Psoas muscle (tissue), 8 donors: ENCODE measurements around the gene WNT3. TPM values are rescaled to one million over a fixed set of nuclear protein-coding genes. Genes with fewer than 3 reads are reported as not detected.

ENCODE experiments used
- ATAC-seq, 4 donors: fragments of 200-7000 bp; cut with Tn5 transposase; one replicate each; pipeline ENCODE4 v1.9.1; 2020; ENCODE audit warnings: moderate library complexity in 3 of 4, mild to moderate bottlenecking in 2 of 4
- DNase-seq, 2 donors: peaks; one replicate each; pipeline ENCODE4 v3.0.0-alpha.2; 2020
- H3K27ac ChIP-seq: fragments of 200-600 bp; one replicate; pipeline ENCODE4 v1.8.0; 2022
- H3K27me3 ChIP-seq, 3 donors: fragments of 200-600 bp in 1 of 3; one replicate each; pipeline versions ENCODE4 v1.6.1 to v1.8.0; 2013 to 2022; ENCODE audit warnings: low read length in 2 of 3, mild to moderate bottlenecking in 2 of 3, moderate library complexity in 1 of 3; ENCODE audit not compliant: insufficient read depth in 3 of 3
- H3K36me3 ChIP-seq, 2 donors: fragments of 200-600 bp in 1 of 2; one replicate each; pipeline versions ENCODE4 v1.6.1 to v1.8.0; 2013 to 2022; ENCODE audit warnings: low read depth in 1 of 2, mild to moderate bottlenecking in 1 of 2, moderate library complexity in 1 of 2; ENCODE audit not compliant: insufficient read depth in 1 of 2
- H3K4me1 ChIP-seq: fragments of 200-600 bp; one replicate; pipeline ENCODE4 v1.8.0; 2022
- H3K4me3 ChIP-seq: fragments of 200-600 bp; one replicate; pipeline ENCODE4 v1.8.0; 2022; ENCODE audit warnings: mild to moderate bottlenecking
- H3K9me3 ChIP-seq: fragments of 200-600 bp; one replicate; pipeline ENCODE4 v1.8.0; 2022
- WGBS, 3 donors: extraction: QIAGEN DNeasy Blood & Tissue Kit; methylation state at CpG; one replicate each; pipeline versions ENCODE4 v1.1.6 to v1.1.7; 2013; 5-methylcytosine and 5-hydroxymethylcytosine counted together
- intact Hi-C, 2 donors: fragments of 100-400 bp; cut with DNase I; formaldehyde crosslinking; loops; one replicate each; pipeline versions ENCODE4 v1.11.0 to v1.14.2; 2022
- polyA plus RNA-seq, 3 donors: library from polyadenylated mRNA; stranded (reverse); fragments of 200-250 nt; gene quantifications; one replicate each; pipeline ENCODE4 v1.2.3, GENCODE V29; 2013
- total RNA-seq, 4 donors: library from RNA; stranded (reverse); fragmentation: NEBNext Ultra II Directional in 2 of 4; extraction: Animal tissue kit (Norgen Biotek cat#: 25700) in 2 of 4; gene quantifications; one replicate each; pipeline versions ENCODE4 v1.2.1 to v1.2.4, GENCODE V29; 2021 to 2023
- TF ChIP-seq, protein P1 (sequence below): fragments of 200-600 bp; IDR thresholded peaks from one replicate; pipeline ENCODE4 v1.8.0; 2022; ENCODE audit warnings: antibody characterized with exemption
- donor health status: healthy with polysubstance abuse.
- donor health status: DM: no; HTN: no; CAD: no; lungs with moderate emphysema.
- donor health status: Bipolar disorder and iron deficiency.
- donor health status: healthy.
- donor health status: DM: yes; HTN: yes; CAD: no.
- donor health status: DM: no; HTN: no; CAD: no.
- donor health status: DM: no; HTN: no; CAD: no.
- donor health status: DM: yes; HTN: yes; CAD: no.

WNT3 gene
- total and polyA plus RNA-seq, 7 donors = 0.06 to 0.36 (median 0.10) TPM; not detected in 2

DNA sequence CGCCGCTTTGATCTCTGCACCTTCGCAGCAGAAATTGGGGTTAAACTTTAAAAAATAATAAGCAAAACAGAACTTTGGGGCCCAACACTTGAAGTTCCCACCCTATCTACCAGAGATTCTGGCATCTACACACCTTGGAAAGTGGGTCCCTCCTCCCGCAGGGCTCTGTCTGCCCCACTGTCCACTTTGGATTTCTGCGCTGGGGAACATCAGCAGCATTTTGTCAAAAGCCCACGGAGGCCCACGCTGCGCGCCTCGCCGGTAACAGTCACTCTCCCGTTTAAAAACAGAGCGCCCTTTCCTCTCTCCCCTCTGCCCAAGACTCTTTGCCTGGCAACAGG, 32.2 kb upstream of the WNT3 start:
- no peak overlapping the region for H3K27ac ChIP-seq
- H3K27me3 ChIP-seq = peaks cover 0 to 77% (median 24%) of the 10 kb centered on the region in 3 donors
- no peaks in the 10 kb centered on the region for H3K9me3 ChIP-seq
- H3K36me3 ChIP-seq = no peaks in the 10 kb centered on the region
- H3K4me1 ChIP-seq = peaks cover 5% of the 10 kb centered on the region
- intact Hi-C loops = no loop called here
- TF ChIP-seq, protein P1, sequence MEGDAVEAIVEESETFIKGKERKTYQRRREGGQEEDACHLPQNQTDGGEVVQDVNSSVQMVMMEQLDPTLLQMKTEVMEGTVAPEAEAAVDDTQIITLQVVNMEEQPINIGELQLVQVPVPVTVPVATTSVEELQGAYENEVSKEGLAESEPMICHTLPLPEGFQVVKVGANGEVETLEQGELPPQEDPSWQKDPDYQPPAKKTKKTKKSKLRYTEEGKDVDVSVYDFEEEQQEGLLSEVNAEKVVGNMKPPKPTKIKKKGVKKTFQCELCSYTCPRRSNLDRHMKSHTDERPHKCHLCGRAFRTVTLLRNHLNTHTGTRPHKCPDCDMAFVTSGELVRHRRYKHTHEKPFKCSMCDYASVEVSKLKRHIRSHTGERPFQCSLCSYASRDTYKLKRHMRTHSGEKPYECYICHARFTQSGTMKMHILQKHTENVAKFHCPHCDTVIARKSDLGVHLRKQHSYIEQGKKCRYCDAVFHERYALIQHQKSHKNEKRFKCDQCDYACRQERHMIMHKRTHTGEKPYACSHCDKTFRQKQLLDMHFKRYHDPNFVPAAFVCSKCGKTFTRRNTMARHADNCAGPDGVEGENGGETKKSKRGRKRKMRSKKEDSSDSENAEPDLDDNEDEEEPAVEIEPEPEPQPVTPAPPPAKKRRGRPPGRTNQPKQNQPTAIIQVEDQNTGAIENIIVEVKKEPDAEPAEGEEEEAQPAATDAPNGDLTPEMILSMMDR = no peak
- DNase-seq (no peak), ATAC-seq (no peak)
- WGBS, 3 donors = 32 to 34% (median 33%) methylated on average over 13 of the region's 13 CpGs
- H3K4me3 ChIP-seq = peak overlapping the region; percentile 56

DNA sequence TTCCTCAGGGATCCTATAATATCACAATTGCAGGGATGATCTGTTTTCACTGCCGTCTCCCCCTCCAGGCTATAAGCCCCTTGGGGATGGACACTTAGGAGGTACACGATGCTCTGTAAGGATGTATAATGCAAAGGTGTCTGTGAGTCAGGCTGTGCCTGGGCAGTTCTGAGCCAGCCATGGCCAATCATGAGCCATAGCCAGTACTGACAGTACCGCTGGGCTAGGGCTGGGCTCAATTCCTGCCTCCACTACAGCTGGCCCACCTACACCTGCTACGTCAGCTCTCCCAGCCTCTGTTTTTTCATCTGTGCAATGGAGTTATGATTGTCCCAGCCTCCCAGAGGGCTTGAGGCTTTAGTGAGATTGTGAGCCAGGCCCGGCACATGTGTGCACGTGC, 30.0 kb upstream of the WNT3 start:
- intact Hi-C loops = loop anchor here in 1 of 2 donors (10.0 kb wide), 1 partner anchor 146 kb away; no protein-coding TSS in a partner anchor
- WGBS, 3 donors = 56 to 61% (median 60%) methylated on average over 6 of the region's 6 CpGs
- Histone ChIP-seq H3K27me3 (peaks cover 0 to 86% (median 23%) of the 10 kb centered on the region in 3 donors), H3K27ac (no peak overlapping the region), H3K9me3 (no peaks in the 10 kb centered on the region), H3K4me3 (no peak overlapping the region), H3K4me1 (peaks cover 5% of the 10 kb centered on the region), H3K36me3 (no peaks in the 10 kb centered on the region)
- DNase-seq = no peak
- TF ChIP-seq, protein P1 = no peak
- no peak for ATAC-seq

DNA sequence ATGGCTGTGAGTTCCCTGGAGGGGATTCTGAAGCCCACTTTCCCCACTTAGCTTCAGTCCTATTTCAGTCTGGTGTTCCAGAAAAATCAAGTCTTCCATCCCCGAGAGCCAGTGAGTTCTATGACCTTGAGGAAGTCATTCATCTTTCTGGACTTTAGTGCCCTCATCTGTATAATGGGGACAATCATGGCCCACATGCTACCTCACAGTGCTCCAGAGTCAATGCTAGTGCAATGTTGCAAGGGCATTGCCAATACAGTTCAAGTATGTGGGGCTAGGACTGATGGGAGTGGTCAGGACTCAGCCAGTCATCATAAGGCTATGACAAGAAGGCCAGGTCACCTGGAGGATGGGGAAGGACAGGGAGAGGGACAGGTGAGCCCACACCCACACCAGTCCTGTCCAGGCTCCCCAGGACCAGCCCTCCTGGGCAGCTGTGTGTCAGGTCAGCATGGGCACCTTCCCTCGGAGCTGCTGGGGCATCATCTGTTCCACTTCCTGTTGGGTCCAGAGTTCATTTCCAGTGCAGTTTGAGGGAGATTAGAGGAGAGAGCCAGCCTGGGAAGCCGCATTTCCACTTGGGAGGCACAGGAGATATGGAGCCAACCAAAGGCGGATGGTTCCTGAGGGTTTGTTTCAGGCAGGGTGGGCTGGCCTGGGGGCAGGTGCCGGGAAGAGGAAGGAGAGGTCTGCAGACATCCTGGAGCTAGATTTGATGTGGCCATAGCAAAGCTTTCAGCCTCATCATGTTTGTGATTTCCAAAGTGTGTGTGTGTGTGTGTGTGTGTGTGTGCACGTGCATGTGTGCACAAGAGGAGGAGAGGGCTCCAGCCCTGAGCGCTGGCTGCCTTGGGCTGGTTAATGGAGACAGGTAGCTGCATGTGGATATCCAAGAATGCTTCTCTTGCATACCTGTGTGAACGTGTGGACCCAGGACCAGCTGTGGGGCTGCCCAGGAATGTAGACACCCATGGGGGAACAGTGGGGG, 29.0 kb upstream of the WNT3 start:
- DNase-seq = no peak
- Histone ChIP-seq H3K27ac (no peak overlapping the region), H3K4me3 (no peak overlapping the region), H3K27me3 (peaks cover 0 to 86% (median 21%) of the 10 kb centered on the region in 3 donors), H3K9me3 (no peaks in the 10 kb centered on the region), H3K36me3 (no peaks in the 10 kb centered on the region), H3K4me1 (peaks cover 5% of the 10 kb centered on the region)
- intact Hi-C loops = loop anchor here in 1 of 2 donors (10.0 kb wide), 1 partner anchor 147 kb away; no protein-coding TSS in a partner anchor
- WGBS, 3 donors = 52 to 58% (median 56%) methylated on average over 8 of the region's 8 CpGs
- ATAC-seq = no peak
- TF ChIP-seq, protein P1 = no peak

DNA sequence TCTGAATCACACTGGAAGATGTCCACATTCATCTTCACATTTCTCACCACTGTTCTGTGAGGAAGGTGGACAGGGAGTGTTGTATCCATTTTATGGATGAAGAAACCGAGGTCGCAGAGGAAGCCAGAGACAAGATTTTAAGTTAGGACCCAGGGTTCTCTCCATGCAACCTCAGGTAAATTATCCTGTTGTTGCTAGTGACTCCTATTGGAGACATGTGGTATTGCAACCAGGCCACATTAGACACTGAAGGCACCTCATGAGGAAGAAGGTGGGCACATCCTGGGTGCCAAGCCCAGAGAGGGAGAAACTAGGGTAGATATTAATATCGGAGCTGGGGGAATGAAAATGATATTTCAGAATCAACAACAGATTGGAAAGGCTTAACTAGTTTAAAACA, 24.3 kb upstream of the WNT3 start:
- no peak for ATAC-seq

More for the DNA sequence above, 24.3 kb upstream of the WNT3 start:
- Histone ChIP-seq H3K36me3 (no peaks in the 10 kb centered on the region), H3K9me3 (no peaks in the 10 kb centered on the region), H3K27ac (no peak overlapping the region), H3K27me3 (peaks cover 0 to 60% (median 8%) of the 10 kb centered on the region in 3 donors), H3K4me1 (no peaks in the 10 kb centered on the region), H3K4me3 (no peak overlapping the region)
- WGBS, 3 donors = 94 to 97% (median 96%) methylated on average over 3 of the region's 3 CpGs
- intact Hi-C loops = loop anchor here in 1 of 2 donors (2.0 to 10.0 kb wide), 2 partner anchors 98 to 152 kb away; no protein-coding TSS in a partner anchor
- TF ChIP-seq, protein P1 = peak; percentile 27
- no peak for DNase-seq
